Measurements from ENCODE around the gene ULBP2. TPM values are rescaled to one million over a fixed set of nuclear protein-coding genes. Genes with fewer than 3 reads are reported as not detected.

Gene ULBP2
- total RNA-seq, 1 experiment from 2014 or later = not detected

DNA sequence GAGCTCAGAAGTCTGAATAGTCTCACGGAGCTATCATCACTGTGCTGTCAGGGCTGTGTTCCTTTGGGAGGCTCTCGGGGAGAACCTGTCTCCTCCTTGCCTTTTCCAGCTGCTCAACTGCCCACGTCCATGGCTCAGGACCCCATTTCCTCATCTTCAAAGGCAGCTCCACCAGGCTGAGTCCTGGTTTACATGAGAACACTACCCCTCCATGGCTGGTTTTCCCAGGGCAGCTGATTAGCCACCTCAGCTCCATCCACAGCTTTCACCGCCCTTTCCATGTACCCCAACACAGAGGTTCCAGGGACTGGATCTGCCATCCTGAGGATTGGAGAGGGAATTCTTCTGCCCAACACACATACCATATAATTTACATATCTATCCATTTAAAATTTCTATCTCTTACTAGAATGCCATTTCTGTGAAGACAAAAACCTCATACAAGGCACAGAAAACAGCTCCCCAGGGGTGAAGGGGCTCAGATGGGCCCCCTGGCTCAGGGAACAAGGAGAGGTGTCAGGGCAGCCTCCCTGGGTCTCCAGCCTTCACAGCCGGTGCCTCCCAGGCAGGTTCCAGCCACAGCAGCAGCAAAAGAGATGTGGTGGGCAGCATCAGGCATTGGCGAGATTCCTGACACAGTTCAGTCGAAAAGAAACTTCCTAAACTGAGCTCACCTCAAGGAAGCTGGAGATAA is 41.7 kb upstream of the ULBP2 start:
- H3K79me1 ChIP-seq (ENCODE audit: insufficient read depth, low read depth, low read length, poor library complexity, severe bottlenecking) = no peaks in the 10 kb centered on the region
- no peak overlapping the region for H3K14ac ChIP-seq (ENCODE audit: insufficient read depth, low read length)
- no peak overlapping the region for H3K27ac Mint-ChIP-seq
- TF ChIP-seq, protein P1, sequence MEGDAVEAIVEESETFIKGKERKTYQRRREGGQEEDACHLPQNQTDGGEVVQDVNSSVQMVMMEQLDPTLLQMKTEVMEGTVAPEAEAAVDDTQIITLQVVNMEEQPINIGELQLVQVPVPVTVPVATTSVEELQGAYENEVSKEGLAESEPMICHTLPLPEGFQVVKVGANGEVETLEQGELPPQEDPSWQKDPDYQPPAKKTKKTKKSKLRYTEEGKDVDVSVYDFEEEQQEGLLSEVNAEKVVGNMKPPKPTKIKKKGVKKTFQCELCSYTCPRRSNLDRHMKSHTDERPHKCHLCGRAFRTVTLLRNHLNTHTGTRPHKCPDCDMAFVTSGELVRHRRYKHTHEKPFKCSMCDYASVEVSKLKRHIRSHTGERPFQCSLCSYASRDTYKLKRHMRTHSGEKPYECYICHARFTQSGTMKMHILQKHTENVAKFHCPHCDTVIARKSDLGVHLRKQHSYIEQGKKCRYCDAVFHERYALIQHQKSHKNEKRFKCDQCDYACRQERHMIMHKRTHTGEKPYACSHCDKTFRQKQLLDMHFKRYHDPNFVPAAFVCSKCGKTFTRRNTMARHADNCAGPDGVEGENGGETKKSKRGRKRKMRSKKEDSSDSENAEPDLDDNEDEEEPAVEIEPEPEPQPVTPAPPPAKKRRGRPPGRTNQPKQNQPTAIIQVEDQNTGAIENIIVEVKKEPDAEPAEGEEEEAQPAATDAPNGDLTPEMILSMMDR (conservative IDR thresholded peaks at IDR 0.05) = no peak
- peaks cover 21% of the 10 kb centered on the region for H3K27me3 Mint-ChIP-seq (ENCODE audit: low read depth)
- H4K91ac ChIP-seq (ENCODE audit: insufficient read length, low read depth, low read length) = no peak overlapping the region
- no peaks in the 10 kb centered on the region for H3K79me2 ChIP-seq (ENCODE audit: insufficient read depth, low read length)
- peaks cover 0 to 2% (median 0%) of the 10 kb centered on the region in 3 experiments; a peak in 1 of 7 replicates for H3K36me3 Mint-ChIP-seq (ENCODE audit: insufficient read depth in 1 of 3, low read depth in 3 of 3)
- H4K8ac ChIP-seq (replicated peaks; ENCODE audit: insufficient read length, low read depth, low read length) = no peak overlapping the region
- no peak overlapping the region for H4K5ac ChIP-seq (ENCODE audit: insufficient read length, low read depth, low read length)
- no peak overlapping the region for H2BK120ac ChIP-seq (ENCODE audit: low read depth, low read length, poor library complexity, severe bottlenecking)
- no peak overlapping the region for H3K27ac ChIP-seq (ENCODE audit: insufficient read length, low read depth, low read length)
- H3K9me3 ChIP-seq (ENCODE audit: control insufficient read depth, low read depth, low read length) = no peaks in the 10 kb centered on the region
- no peak overlapping the region for H3K4me2 ChIP-seq (ENCODE audit: insufficient read depth, insufficient read length, low read length)
- no peak overlapping the region for H3K9ac ChIP-seq (ENCODE audit: extremely low read depth, insufficient read length, low read length)
- H3K4me1 ChIP-seq (ENCODE audit: insufficient read depth, low read length) = no peaks in the 10 kb centered on the region; the same call in 1 of the 2 replicates
- no peak overlapping the region for H2AK5ac ChIP-seq (ENCODE audit: insufficient read length, low read length)
- no peak overlapping the region for H2BK20ac ChIP-seq (ENCODE audit: low read depth, low read length, poor library complexity, severe bottlenecking)
- no peaks in the 10 kb centered on the region for H3K9me3 Mint-ChIP-seq
- no peak overlapping the region for H2BK15ac ChIP-seq (ENCODE audit: low read depth, low read length)
- H3K23ac ChIP-seq (ENCODE audit: insufficient read length, low read depth, low read length) = no peak overlapping the region
- H2AFZ ChIP-seq (ENCODE audit: low read length) = no peak overlapping the region
- H3K56ac ChIP-seq (ENCODE audit: insufficient read length, low read depth, low read length) = no peak overlapping the region
- no peak overlapping the region for H3K4ac ChIP-seq (ENCODE audit: low read depth, low read length)
- H2BK12ac ChIP-seq (ENCODE audit: insufficient read length, low read depth, low read length) = no peak overlapping the region
- H3K23me2 ChIP-seq (ENCODE audit: insufficient read length, low read depth, low read length, poor library complexity, severe bottlenecking) = no peaks in the 10 kb centered on the region
- no peak overlapping the region for H2BK5ac ChIP-seq (ENCODE audit: insufficient read length, low read length)
- no peaks in the 10 kb centered on the region; the same call in 1 of the 2 replicates for H3K27me3 ChIP-seq (ENCODE audit: insufficient read depth, low read length)
- DNase-seq = no peak
- no CpG with 5 or more reads among the region's 7 CpGs for WGBS (ENCODE audit: extremely low coverage, insufficient read length, low lambda C conversion rate)
- H3K18ac ChIP-seq (ENCODE audit: insufficient read length, low read depth, low read length) = no peak overlapping the region
- H3T11ph ChIP-seq (ENCODE audit: low read length) = no peak overlapping the region
- no peak overlapping the region for H3K4me3 Mint-ChIP-seq
- H3K4me1 Mint-ChIP-seq = peaks cover 3 to 7% of the 10 kb centered on the region in 2 experiments; a peak in 3 of 4 replicates
- no peaks in the 10 kb centered on the region for H4K20me1 ChIP-seq (ENCODE audit: control insufficient read depth, insufficient read depth, insufficient read length)

Measured in H9 (cell line).